GM19043 (cell line): ENCODE results near the gene EFHB.
"Not testable (repeated sequence)": the region's sequence is repeated elsewhere in the genome, so short reads cannot be mapped to it uniquely, and the experiment has no call there.

Experiments used
- ATAC-seq: cut with Tn5 transposase; IDR thresholded peaks from one replicate; pipeline ENCODE4 v1.9.1; 2021; ENCODE audit warnings: low read depth; ENCODE audit not compliant: unreplicated experiment

Gene EFHB

DNA sequence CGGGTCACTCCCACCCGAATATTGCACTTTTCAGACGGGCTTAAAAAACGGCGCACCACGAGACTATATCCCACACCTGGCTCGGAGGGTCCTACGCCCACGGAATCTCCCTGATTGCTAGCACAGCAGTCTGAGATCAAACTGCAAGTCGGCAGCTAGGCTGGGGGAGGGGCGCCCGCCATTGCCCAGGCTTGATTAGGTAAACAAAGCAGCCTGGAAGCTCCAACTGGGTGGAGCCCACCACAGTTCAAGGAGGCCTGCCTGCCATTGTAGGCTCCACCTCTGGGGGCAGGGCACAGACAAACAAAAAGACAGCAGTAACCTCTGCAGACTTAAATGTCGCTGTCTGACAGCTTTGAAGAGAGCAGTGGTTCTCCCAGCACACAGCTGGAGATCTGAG lies 78.7 kb downstream of the EFHB start:
- ATAC-seq = not testable (repeated sequence)

DNA sequence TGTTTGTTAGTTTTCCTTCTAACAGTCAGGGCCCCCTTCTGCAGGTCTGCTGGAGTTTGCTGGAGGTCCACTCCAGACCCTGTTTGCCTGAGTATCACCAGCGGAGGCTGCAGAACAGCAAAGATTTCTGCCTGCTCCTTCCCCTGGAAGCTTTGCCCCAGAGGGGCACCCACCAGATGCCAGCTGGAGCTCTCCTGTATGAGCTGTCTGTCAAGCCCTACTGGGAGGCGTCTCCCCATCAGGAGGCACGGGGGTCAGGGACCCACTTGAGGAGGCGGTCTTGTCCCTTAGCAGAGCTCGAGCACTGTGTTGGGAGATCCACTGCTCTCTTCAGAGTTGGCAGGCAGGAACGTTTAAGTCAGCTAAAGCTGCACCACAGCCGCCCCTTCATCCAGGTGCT lies 87.4 kb downstream of the EFHB start:
- not testable (repeated sequence) for ATAC-seq
